DOHH2 (cell line): ENCODE data around the gene GHR.

ENCODE experiments used
- H3F3A ChIP-seq: fragments of 200-600 bp; sonication (generic), shearing (Covaris generic); 2 replicates; pipeline ENCODE4 v1.6.0; 2016; ENCODE audit warnings: antibody characterized with exemption, mild to moderate bottlenecking; ENCODE audit not compliant: control insufficient read depth, insufficient read depth
- H3K27ac ChIP-seq: fragments of 200-600 bp; sonication (generic); 2 replicates; pipeline ENCODE4 v1.5.1; 2014; ENCODE audit warnings: low read depth, mild to moderate bottlenecking, low read length, moderate library complexity
- H3K27me3 ChIP-seq: fragments of 200-600 bp; sonication (generic); 2 replicates; pipeline ENCODE4 v1.6.1; 2014; ENCODE audit warnings: mild to moderate bottlenecking, low read length, mixed read lengths; ENCODE audit not compliant: control insufficient read depth
- H3K36me3 ChIP-seq: fragments of 200-600 bp; sonication (generic); 2 replicates; pipeline ENCODE4 v1.6.1; 2014; ENCODE audit warnings: mild to moderate bottlenecking, low read length, moderate library complexity, mixed read lengths; ENCODE audit not compliant: control insufficient read depth
- H3K4me1 ChIP-seq: fragments of 200-600 bp; sonication (generic); 2 replicates; pipeline ENCODE4 v1.6.1; 2014; ENCODE audit warnings: mild to moderate bottlenecking, low read length, mixed read lengths; ENCODE audit not compliant: control insufficient read depth
- H3K4me2 ChIP-seq: fragments of 200-600 bp; sonication (generic); 2 replicates; pipeline ENCODE4 v1.6.0; 2014; ENCODE audit warnings: mild to moderate bottlenecking, low read length, moderate library complexity
- H3K4me3 ChIP-seq: fragments of 200-600 bp; sonication (generic); 2 replicates; pipeline ENCODE4 v1.5.1; 2014; ENCODE audit warnings: mild to moderate bottlenecking, low read length, mixed read lengths
- H3K79me2 ChIP-seq: fragments of 200-600 bp; sonication (generic); 2 replicates; pipeline ENCODE4 v1.6.1; 2014; ENCODE audit warnings: mild to moderate bottlenecking, low read length, mixed read lengths; ENCODE audit not compliant: control insufficient read depth
- H3K9me2 ChIP-seq: fragments of 200-600 bp; sonication (generic); replicated peaks from 2 replicates; pipeline ENCODE4 v1.6.1; 2014; ENCODE audit warnings: mild to moderate bottlenecking, low read length, mixed read lengths; ENCODE audit not compliant: control insufficient read depth
- H3K9me3 ChIP-seq: fragments of 200-600 bp; sonication (generic); 2 replicates; pipeline ENCODE4 v1.6.1; 2014; ENCODE audit warnings: antibody characterized with exemption, low read length, mixed read lengths; ENCODE audit not compliant: control insufficient read depth, insufficient read depth
- H4K20me1 ChIP-seq: fragments of 200-600 bp; sonication (generic); 2 replicates; pipeline ENCODE4 v1.6.0; 2014; ENCODE audit warnings: low read depth, mild to moderate bottlenecking, antibody characterized with exemption, low read length, moderate library complexity; ENCODE audit not compliant: control insufficient read depth, insufficient read depth
- EZH2phosphoT487 ChIP-seq: fragments of 200-600 bp; sonication (generic); IDR thresholded peaks from 2 replicates; pipeline ENCODE4 v1.6.1; 2017; ENCODE audit warnings: borderline replicate concordance, mild to moderate bottlenecking, antibody characterized with exemption, low read length, moderate library complexity, mixed read lengths
- TF ChIP-seq, protein P1 (sequence below): fragments of 200-600 bp; sonication (generic); IDR thresholded peaks from one replicate; pipeline ENCODE4 v1.5.1; 2014; ENCODE audit warnings: antibody characterized with exemption, mild to moderate bottlenecking, low read depth, low read length; ENCODE audit not compliant: poor library complexity, severe bottlenecking

Gene GHR

DNA sequence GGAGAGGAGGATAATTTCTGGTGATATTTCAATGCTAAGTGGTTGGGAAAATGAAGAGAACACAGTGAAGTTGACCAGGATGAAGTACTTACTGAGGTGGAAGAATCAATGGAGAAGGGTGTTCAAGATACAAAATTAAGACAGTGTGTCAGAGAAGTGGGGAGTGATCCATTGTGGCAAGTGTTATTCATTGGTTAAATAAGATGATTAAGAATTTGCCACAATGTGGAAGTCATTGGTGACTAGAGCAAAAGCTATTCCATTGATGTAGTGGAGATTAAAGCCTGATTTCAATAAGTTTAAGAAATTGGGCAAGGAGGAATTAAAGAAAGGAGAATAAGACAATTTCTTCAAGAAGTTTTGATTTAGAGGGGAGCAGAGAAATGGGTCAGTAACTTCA is 118.9 kb downstream of the GHR start:
- Histone ChIP-seq H3K9me3 (no peaks in the 10 kb centered on the region; the same call in 1 of the 2 replicates), H4K20me1 (no peaks in the 10 kb centered on the region), H3F3A (no peaks in the 10 kb centered on the region), H3K36me3 (no peaks in the 10 kb centered on the region), H3K9me2 (no peaks in the 10 kb centered on the region), H3K27ac (no peak overlapping the region), H3K4me2 (no peak overlapping the region), H3K4me3 (no peak overlapping the region), H3K4me1 (no peaks in the 10 kb centered on the region), H3K27me3 (no peaks in the 10 kb centered on the region), H3K79me2 (no peaks in the 10 kb centered on the region)
- no peak for TF ChIP-seq EZH2phosphoT487
- TF ChIP-seq, protein P1, sequence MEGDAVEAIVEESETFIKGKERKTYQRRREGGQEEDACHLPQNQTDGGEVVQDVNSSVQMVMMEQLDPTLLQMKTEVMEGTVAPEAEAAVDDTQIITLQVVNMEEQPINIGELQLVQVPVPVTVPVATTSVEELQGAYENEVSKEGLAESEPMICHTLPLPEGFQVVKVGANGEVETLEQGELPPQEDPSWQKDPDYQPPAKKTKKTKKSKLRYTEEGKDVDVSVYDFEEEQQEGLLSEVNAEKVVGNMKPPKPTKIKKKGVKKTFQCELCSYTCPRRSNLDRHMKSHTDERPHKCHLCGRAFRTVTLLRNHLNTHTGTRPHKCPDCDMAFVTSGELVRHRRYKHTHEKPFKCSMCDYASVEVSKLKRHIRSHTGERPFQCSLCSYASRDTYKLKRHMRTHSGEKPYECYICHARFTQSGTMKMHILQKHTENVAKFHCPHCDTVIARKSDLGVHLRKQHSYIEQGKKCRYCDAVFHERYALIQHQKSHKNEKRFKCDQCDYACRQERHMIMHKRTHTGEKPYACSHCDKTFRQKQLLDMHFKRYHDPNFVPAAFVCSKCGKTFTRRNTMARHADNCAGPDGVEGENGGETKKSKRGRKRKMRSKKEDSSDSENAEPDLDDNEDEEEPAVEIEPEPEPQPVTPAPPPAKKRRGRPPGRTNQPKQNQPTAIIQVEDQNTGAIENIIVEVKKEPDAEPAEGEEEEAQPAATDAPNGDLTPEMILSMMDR = no peak

DNA sequence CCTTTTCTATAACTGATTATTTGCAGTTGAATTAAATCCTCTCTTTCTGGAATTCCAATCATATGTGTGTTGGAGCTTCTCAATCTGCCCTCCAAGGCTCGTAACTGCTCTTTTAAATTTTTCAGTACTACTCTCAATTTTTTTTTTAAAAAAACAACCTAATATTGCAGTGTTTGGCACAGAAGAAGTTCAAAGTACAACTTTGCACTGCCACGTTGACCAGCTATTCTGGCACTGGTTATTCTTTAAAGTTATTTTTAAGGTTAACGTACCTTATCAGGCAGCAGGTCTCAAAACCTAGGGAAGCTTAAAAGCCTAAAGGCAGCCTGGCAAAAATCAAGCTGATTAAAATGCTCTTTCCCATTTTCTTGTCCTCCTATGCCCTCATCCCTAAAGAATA is 120.5 kb downstream of the GHR start:
- H3K27me3 ChIP-seq = no peaks in the 10 kb centered on the region
- H3K9me2 ChIP-seq = no peaks in the 10 kb centered on the region
- H3K9me3 ChIP-seq = no peaks in the 10 kb centered on the region; the same call in 1 of the 2 replicates
- no peak overlapping the region for H3K4me3 ChIP-seq
- H3K4me1 ChIP-seq = no peaks in the 10 kb centered on the region
- H3F3A ChIP-seq = no peaks in the 10 kb centered on the region
- no peaks in the 10 kb centered on the region for H4K20me1 ChIP-seq
- TF ChIP-seq, protein P1 = no peak
- TF ChIP-seq EZH2phosphoT487 = no peak
- H3K79me2 ChIP-seq = no peaks in the 10 kb centered on the region
- no peak overlapping the region for H3K4me2 ChIP-seq
- H3K27ac ChIP-seq = no peak overlapping the region
- H3K36me3 ChIP-seq = no peaks in the 10 kb centered on the region

DNA sequence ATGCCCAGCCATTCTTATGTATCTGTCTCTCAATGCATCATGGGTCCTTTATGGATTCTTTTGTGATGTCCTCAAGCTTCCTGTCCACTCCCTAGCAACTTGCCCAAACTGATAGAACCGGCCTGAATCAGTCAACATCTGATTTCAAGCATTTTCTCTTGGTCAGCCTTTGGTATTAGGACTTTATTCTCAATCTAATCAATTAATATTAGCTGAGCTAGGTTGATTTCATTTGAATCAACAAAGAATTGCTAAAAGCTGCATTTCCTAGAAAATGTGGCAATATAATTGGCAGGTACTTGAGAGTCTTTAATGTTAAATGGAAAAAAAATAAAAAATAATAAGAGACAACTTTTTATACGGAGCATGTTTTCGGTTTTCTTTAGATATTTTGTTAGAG is 121.8 kb downstream of the GHR start:
- H3K4me3 ChIP-seq = no peak overlapping the region
- no peaks in the 10 kb centered on the region for H3K36me3 ChIP-seq
- no peaks in the 10 kb centered on the region for H3K9me2 ChIP-seq

More for the DNA sequence above, 121.8 kb downstream of the GHR start:
- Histone ChIP-seq H3K4me2 (no peak overlapping the region), H3K27ac (no peak overlapping the region), H3K4me1 (no peaks in the 10 kb centered on the region), H4K20me1 (no peaks in the 10 kb centered on the region), H3K79me2 (no peaks in the 10 kb centered on the region), H3K27me3 (no peaks in the 10 kb centered on the region), H3F3A (no peaks in the 10 kb centered on the region), H3K9me3 (no peaks in the 10 kb centered on the region; the same call in 1 of the 2 replicates)
- TF ChIP-seq EZH2phosphoT487 = no peak
- TF ChIP-seq, protein P1 = no peak
